Measurements from ENCODE around the gene NKAIN4. TPM values are rescaled to one million over a fixed set of nuclear protein-coding genes. Genes with fewer than 3 reads are reported as not detected.

Gene NKAIN4
- total and polyA plus RNA-seq, 2 donors (not counting 1 experiment from before 2014, with no cell fraction given): not detected

- peaks cover 16 to 30% of the 10 kb centered on the region in 2 donors for H3K4me1 ChIP-seq (ENCODE audit: control insufficient read depth in 2 of 2, insufficient read depth in 2 of 2, low read length in 2 of 2)
- H4K20me1 ChIP-seq (ENCODE audit: control insufficient read depth, insufficient read depth, low read length, poor library complexity, severe bottlenecking): peaks cover 34% of the 10 kb centered on the region
- POLR2A ChIA-PET: no interaction called here
- H3K9ac ChIP-seq (ENCODE audit: low read length): peak within 1 kb of the TSS; percentile 82
- DNase-seq (peak; percentile 98), ATAC-seq (ENCODE audit: low read depth) (peak; percentile 91)
- CTCF ChIA-PET: no interaction called here
- H3K27me3 ChIP-seq (replicated peaks in 1 of 4; ENCODE audit: control extremely low read depth in 1 of 4, control insufficient read depth in 3 of 4, insufficient read depth in 4 of 4, low read length in 3 of 4): peaks cover 0 to 7% (median 0%) of the 10 kb centered on the region in 4 experiments
- peak within 1 kb of the TSS; percentile 75 for H2AFZ ChIP-seq (ENCODE audit: insufficient read depth, low read depth, low read length, poor library complexity, severe bottlenecking)
- Mint-ChIP-seq H3K9me3 (ENCODE audit: insufficient read depth) (no peaks in the 10 kb centered on the region), H3K27me3 (peaks cover 8% of the 10 kb centered on the region), H3K4me3 (peak within 1 kb of the TSS; percentile 88), H3K27ac (peak within 1 kb of the TSS; percentile 88), H3K4me1 (peaks cover 37% of the 10 kb centered on the region)
- no peaks in the 10 kb centered on the region for H3K9me3 ChIP-seq (ENCODE audit: control extremely low read depth in 1 of 3, control insufficient read depth in 2 of 3, insufficient read depth in 1 of 3, low read length in 2 of 3)
- 2% methylated on average over 96 of the region's 96 CpGs for WGBS (ENCODE audit: insufficient coverage)
- H3K36me3 ChIP-seq (replicated peaks in 1 of 2; ENCODE audit: control extremely low read depth in 1 of 2, control insufficient read depth in 1 of 2, extremely low read depth in 1 of 2, insufficient read depth in 2 of 2, low read length in 1 of 2): peaks cover 0 to 27% of the 10 kb centered on the region in 2 experiments
- H3K27ac ChIP-seq (ENCODE audit: low read length in 2 of 2): peak within 1 kb of the TSS; percentile 52 to 88
- peak within 1 kb of the TSS in 4 of 5 experiments; percentile 57 to 80 (median 71) for H3K4me3 ChIP-seq (ENCODE audit: control extremely low read depth in 1 of 5, extremely low read depth in 1 of 5, insufficient read depth in 1 of 5, low read depth in 2 of 5, low read length in 4 of 5)
- peak within 1 kb of the TSS; percentile 85 for H3K4me2 ChIP-seq (replicated peaks; ENCODE audit: low read depth, low read length, poor library complexity, severe bottlenecking)
- TF ChIP-seq EZH2 (IDR thresholded peaks at IDR 0.05; ENCODE audit: borderline replicate concordance, insufficient read depth, low read depth, low read length, poor library complexity, severe bottlenecking): no peak
- TF ChIP-seq CTCF (IDR thresholded peaks at IDR 0.05): no peak
- intact Hi-C loops (cut with micrococcal nuclease): loop anchor here (1.0 to 5.0 kb wide), 2 partner anchors 37 to 289 kb away; partner anchors contain the start of gene DIDO1
- H3K79me2 ChIP-seq (ENCODE audit: control insufficient read depth, insufficient read depth, low read length): peaks cover 49% of the 10 kb centered on the region
Measured at GRCh38 chr20:63216041-63216848, 38.0 kb downstream of the NKAIN4 start, which contains the start of gene YTHDF1. Gene YTHDF1, minus strand, starts transcription at chr20:63216131. Its CDS starts 239 bp downstream, at chr20:63215892.
